CD4-positive, alpha-beta T cell (primary cell): Measurements from ENCODE around the gene MAML2. TPM values are rescaled to one million over a fixed set of nuclear protein-coding genes. Genes with fewer than 3 reads are reported as not detected.

Experiments used
- ATAC-seq: fragments of 200-7000 bp; cut with Tn5 transposase; one replicate; pipeline ENCODE4 v1.10.0; 2022; ENCODE audit warnings: mild to moderate bottlenecking; ENCODE audit not compliant: poor library complexity
- CTCF ChIA-PET: fragments of 350-600 bp; sonication (Branson Sonifier 250); formaldehyde crosslinking; loops from one replicate; lab custom pipeline; 2021; ENCODE audit warnings: antibody characterized with exemption, inconsistent platforms; lab: Charles Lee
- POLR2A ChIA-PET: fragments of 350-600 bp; sonication (Branson Sonifier 250); formaldehyde crosslinking; loops from one replicate; lab custom pipeline; 2021; ENCODE audit warnings: antibody characterized with exemption, inconsistent platforms; lab: Charles Lee
- DNase-seq, 14 experiments: peaks; one replicate each; pipeline ENCODE4 v3.0.0-alpha.2; 2013 to 2020; ENCODE audit warnings: mixed read lengths in 2 of 14
- H3K27ac ChIP-seq, 2 donors: one replicate each; pipeline versions ENCODE4 v1.5.1 to v1.7.0; 2013; ENCODE audit warnings: low read length in 2 of 2, low read depth in 1 of 2, mild to moderate bottlenecking in 1 of 2
- H3K27me3 ChIP-seq, 2 experiments: 1 replicate in 1 of 2; 2 replicates in 1 of 2; pipeline versions ENCODE4 v1.6.1 to v1.7.0; 2013; ENCODE audit warnings: low read length in 2 of 2, control low read depth in 1 of 2, mild to moderate bottlenecking in 1 of 2, moderate library complexity in 1 of 2; ENCODE audit not compliant: insufficient read depth in 2 of 2, control insufficient read depth in 1 of 2
- H3K36me3 ChIP-seq: one replicate; pipeline ENCODE4 v1.6.1; 2013; ENCODE audit warnings: low read length, control low read depth; ENCODE audit not compliant: insufficient read depth
- H3K4me1 ChIP-seq: one replicate; pipeline ENCODE4 v1.6.1; 2013; ENCODE audit warnings: low read length, control low read depth; ENCODE audit not compliant: insufficient read depth
- H3K4me3 ChIP-seq: one replicate; pipeline ENCODE4 v1.5.1; 2013; ENCODE audit warnings: mild to moderate bottlenecking, low read length, moderate library complexity
- H3K9me3 ChIP-seq, 2 experiments: 1 replicate in 1 of 2; 2 replicates in 1 of 2; pipeline versions ENCODE4 v1.6.1 to v1.7.0; 2013; ENCODE audit warnings: low read length in 2 of 2, mild to moderate bottlenecking in 2 of 2, control low read depth in 1 of 2, moderate library complexity in 1 of 2; ENCODE audit not compliant: control insufficient read depth in 1 of 2, insufficient read depth in 1 of 2
- H3K27ac Mint-ChIP-seq: one replicate; pipeline ENCODE4 v1.8.0; 2020; ENCODE audit warnings: mixed read lengths
- H3K27me3 Mint-ChIP-seq: one replicate; pipeline ENCODE4 v1.8.0; 2021; ENCODE audit warnings: mixed read lengths
- H3K36me3 Mint-ChIP-seq: one replicate; pipeline ENCODE4 v1.8.0; 2021; ENCODE audit warnings: low read depth, mixed read lengths
- H3K4me1 Mint-ChIP-seq: one replicate; pipeline ENCODE4 v1.8.0; 2021; ENCODE audit warnings: low read depth, mixed read lengths
- H3K4me3 Mint-ChIP-seq: one replicate; pipeline ENCODE4 v1.8.0; 2020; ENCODE audit warnings: mild to moderate bottlenecking, mixed read lengths
- H3K9me3 Mint-ChIP-seq: one replicate; pipeline ENCODE4 v1.8.0; 2020; ENCODE audit warnings: mixed read lengths
- intact Hi-C, 2 experiments: fragments of 100-400 bp; cut with DNase I in 1 of 2; cut with micrococcal nuclease in 1 of 2; formaldehyde crosslinking; loops; one replicate each; pipeline versions ENCODE4 v1.15.1 to v1.9.0; 2023 to 2025; cut with DNase I, micrococcal nuclease
- total RNA-seq, 174 experiments: library from RNA in 2 of 174; stranded (reverse) in 2 of 174; gene quantifications; one replicate each; pipeline ENCODE4 v1.2.3 and lab custom pipeline; 2021 to 2026
- TF ChIP-seq, protein P1 (sequence below): fragments of 200-600 bp; IDR thresholded peaks from one replicate; pipeline ENCODE4 v1.8.0; 2022; ENCODE audit warnings: antibody characterized with exemption, mild to moderate bottlenecking

The MAML2 gene
- total RNA-seq, 2 experiments from 2014 or later, result 58.8 to 59.8 TPM

DNA sequence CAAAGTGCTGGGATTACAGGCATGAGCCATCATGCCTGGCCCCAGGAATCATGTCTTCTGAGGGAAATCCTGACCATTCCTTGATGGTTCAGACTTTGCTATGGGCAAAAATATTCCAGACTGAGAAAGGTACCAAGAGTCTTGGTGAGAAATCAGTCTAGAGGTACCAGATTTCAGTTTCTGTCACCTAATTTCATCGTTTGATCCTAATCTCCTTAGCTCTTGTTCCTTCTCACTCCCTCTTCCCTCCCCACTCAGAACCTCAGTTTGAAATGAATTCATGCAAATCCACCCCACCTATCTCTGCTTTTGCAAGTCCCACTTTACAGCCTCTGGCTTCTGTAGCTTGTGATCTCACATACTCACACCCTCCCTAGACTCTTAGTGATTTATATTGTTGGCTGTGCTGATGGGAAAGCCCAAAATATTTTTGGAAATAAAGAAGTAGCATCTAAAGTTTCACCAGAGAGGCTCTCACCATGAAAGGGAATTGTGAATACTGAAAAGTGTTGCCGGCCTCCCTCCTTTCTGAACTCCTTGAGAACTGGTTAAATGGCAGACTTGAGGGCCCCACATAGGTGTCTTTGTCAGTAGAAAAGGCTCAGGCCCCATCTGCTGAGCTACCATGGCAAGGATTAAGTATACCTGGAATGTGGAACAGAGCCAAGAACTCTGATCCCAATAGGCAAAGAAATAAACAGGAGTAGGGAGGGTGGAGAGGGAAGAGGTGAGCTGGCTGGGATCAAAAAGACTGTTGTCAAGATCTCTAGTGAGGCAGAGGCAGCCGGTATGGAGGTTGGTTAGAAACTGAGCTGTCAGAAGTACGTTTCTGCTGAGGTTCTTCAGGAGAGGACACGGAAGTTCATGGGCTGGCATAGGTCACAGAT, 228.6 kb downstream of the MAML2 start:
- Mint-ChIP-seq H3K4me3 (no peak overlapping the region), H3K36me3 (peaks cover 60% of the 10 kb centered on the region), H3K9me3 (no peaks in the 10 kb centered on the region), H3K27me3 (no peaks in the 10 kb centered on the region), H3K4me1 (peaks cover 61% of the 10 kb centered on the region), H3K27ac (peak overlapping the region; percentile 60)
- peaks cover 12% of the 10 kb centered on the region for H3K36me3 ChIP-seq
- H3K4me3 ChIP-seq, result no peak overlapping the region
- no peaks in the 10 kb centered on the region for H3K4me1 ChIP-seq
- ChIA-PET POLR2A (interaction anchor here (1.2 kb wide), 1 partner anchor 8 kb away, joined by 5 read pairs; no protein-coding TSS in a partner anchor), CTCF (interaction anchor here (0.7 to 0.9 kb wide), 2 partner anchors 17 to 229 kb away, joined by 3 read pairs; partner anchors contain the start of gene MAML2)
- H3K27ac ChIP-seq, result no peak overlapping the region
- TF ChIP-seq, protein P1, sequence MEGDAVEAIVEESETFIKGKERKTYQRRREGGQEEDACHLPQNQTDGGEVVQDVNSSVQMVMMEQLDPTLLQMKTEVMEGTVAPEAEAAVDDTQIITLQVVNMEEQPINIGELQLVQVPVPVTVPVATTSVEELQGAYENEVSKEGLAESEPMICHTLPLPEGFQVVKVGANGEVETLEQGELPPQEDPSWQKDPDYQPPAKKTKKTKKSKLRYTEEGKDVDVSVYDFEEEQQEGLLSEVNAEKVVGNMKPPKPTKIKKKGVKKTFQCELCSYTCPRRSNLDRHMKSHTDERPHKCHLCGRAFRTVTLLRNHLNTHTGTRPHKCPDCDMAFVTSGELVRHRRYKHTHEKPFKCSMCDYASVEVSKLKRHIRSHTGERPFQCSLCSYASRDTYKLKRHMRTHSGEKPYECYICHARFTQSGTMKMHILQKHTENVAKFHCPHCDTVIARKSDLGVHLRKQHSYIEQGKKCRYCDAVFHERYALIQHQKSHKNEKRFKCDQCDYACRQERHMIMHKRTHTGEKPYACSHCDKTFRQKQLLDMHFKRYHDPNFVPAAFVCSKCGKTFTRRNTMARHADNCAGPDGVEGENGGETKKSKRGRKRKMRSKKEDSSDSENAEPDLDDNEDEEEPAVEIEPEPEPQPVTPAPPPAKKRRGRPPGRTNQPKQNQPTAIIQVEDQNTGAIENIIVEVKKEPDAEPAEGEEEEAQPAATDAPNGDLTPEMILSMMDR, result no peak
- intact Hi-C loops, result no loop called here
- ATAC-seq (no peak), DNase-seq (no peak)
- no peaks in the 10 kb centered on the region for H3K9me3 ChIP-seq
- H3K27me3 ChIP-seq, result no peaks in the 10 kb centered on the region

DNA sequence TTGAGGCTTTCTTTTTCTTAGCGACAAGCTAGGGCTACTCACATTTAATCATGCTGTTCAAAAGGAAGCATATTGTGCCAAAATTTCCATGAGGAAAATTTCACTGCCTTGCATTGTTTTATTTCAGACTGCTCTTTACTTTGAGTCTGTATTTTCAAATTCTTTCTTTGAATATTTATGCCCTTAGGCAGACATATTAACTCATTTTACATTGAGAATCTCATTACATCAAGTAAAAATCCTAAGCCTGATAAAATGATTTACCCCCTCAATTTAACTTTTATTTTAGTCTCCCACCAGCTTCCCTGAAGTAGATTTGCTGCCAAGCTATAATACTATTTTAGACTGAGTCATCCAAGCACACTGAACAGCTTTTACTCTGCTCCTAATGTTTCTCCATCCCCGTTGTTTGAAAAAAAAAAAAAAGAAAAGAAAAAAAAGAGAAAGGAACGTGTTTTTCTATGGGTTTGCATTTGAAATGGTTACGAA, 229.8 kb downstream of the MAML2 start:
- ATAC-seq, result no peak
- peaks cover 7% of the 10 kb centered on the region for H3K36me3 ChIP-seq
- Mint-ChIP-seq H3K27ac (peak overlapping the region; percentile 19), H3K36me3 (peaks cover 53% of the 10 kb centered on the region), H3K4me3 (no peak overlapping the region), H3K27me3 (no peaks in the 10 kb centered on the region), H3K9me3 (no peaks in the 10 kb centered on the region), H3K4me1 (peaks cover 55% of the 10 kb centered on the region)
- no peak overlapping the region for H3K27ac ChIP-seq
- DNase-seq, result no peak
- H3K4me1 ChIP-seq, result no peaks in the 10 kb centered on the region
- no peaks in the 10 kb centered on the region for H3K27me3 ChIP-seq
- ChIA-PET CTCF (interaction anchor here (0.9 kb wide), 1 partner anchor 13 kb away, joined by 3 read pairs; no protein-coding TSS in a partner anchor), POLR2A (interaction anchor here (0.7 to 0.9 kb wide), 2 partner anchors 33 to 162 kb away, joined by 4 to 5 read pairs; no protein-coding TSS in a partner anchor)
- H3K4me3 ChIP-seq, result no peak overlapping the region
- H3K9me3 ChIP-seq, result no peaks in the 10 kb centered on the region
- intact Hi-C loops, result no loop called here
- TF ChIP-seq, protein P1, result no peak

DNA sequence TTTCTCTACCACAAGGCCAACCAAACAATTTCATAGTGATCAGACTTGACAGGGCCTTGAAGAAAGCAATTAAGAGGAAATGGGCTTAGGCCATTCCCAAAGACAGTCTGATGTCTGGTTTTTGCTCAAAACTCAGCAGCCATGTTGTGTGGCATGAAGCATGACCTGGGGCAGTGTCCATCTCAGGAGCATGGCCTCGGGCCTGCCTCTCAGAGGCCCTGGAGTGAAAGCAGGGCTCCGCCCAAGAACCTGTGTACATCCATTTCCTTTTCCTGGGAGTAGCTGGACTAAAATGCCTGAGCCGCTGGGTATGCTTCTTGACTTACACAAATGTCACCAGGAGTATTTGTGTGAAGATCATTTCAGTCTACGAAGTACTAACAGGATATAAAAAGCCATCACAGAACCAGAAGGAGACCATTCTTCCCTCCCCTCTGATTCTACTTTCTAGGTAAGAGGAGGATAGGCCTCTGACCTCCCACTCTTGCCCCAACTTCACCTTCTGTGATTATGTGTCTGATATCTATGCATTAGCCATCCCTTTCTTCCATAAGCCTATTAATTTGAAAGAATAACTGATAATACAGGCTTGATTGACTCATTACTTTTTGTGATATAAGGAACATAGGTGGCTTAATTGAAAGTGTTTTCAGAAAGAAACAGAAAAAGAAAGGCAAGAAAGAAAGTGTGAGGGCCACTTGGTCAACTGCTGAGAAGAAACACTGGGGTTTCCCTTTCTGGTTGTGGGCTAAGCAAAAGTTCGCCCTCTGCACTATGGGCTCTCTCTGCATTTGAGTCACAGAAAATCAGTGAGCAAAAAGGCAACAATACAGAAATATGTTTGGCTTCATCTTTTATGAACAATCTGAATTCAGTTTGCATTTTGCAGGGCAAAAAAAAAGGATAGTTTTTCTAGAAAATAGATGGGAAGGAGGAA, 230.5 kb downstream of the MAML2 start:
- Mint-ChIP-seq H3K9me3 (no peaks in the 10 kb centered on the region), H3K4me1 (peaks cover 54% of the 10 kb centered on the region), H3K36me3 (peaks cover 48% of the 10 kb centered on the region), H3K27ac (peak overlapping the region; percentile 19), H3K27me3 (no peaks in the 10 kb centered on the region), H3K4me3 (no peak overlapping the region)
- ATAC-seq, result no peak
- intact Hi-C loops, result no loop called here
- Histone ChIP-seq H3K36me3 (peaks cover 5% of the 10 kb centered on the region), H3K4me1 (peaks cover 5% of the 10 kb centered on the region), H3K27ac (no peak overlapping the region), H3K4me3 (no peak overlapping the region), H3K9me3 (no peaks in the 10 kb centered on the region), H3K27me3 (no peaks in the 10 kb centered on the region)
- CTCF ChIA-PET, result interaction anchor here (0.9 to 1.5 kb wide), 2 partner anchors 12 to 231 kb away, joined by 3 read pairs; partner anchors contain the start of gene MAML2
- POLR2A ChIA-PET, result interaction anchor here (0.7 to 1.4 kb wide), 4 partner anchors 32 to 230 kb away, joined by 3 to 6 read pairs (median 4); partner anchors contain the start of gene MAML2
- TF ChIP-seq, protein P1, result no peak
- DNase-seq, result no peak
